A549 treated with DMSO at 1 μM for 4 hours (cell line): Measurements from ENCODE around the gene BMP4. TPM values are rescaled to one million over a fixed set of nuclear protein-coding genes. Genes with fewer than 3 reads are reported as not detected.

Experiments
- total RNA-seq: library from RNA; stranded (reverse); fragments of 200-300 nt; extraction: Qiagen RNA extraction; gene quantifications from 5 replicates; pipeline ENCODE4 v1.2.3, GENCODE V29; 2022; ENCODE audit warnings: low read depth

The BMP4 gene
- total RNA-seq = 2.3 to 3.0 TPM (median 2.7 TPM) in 5 replicates

DNA sequence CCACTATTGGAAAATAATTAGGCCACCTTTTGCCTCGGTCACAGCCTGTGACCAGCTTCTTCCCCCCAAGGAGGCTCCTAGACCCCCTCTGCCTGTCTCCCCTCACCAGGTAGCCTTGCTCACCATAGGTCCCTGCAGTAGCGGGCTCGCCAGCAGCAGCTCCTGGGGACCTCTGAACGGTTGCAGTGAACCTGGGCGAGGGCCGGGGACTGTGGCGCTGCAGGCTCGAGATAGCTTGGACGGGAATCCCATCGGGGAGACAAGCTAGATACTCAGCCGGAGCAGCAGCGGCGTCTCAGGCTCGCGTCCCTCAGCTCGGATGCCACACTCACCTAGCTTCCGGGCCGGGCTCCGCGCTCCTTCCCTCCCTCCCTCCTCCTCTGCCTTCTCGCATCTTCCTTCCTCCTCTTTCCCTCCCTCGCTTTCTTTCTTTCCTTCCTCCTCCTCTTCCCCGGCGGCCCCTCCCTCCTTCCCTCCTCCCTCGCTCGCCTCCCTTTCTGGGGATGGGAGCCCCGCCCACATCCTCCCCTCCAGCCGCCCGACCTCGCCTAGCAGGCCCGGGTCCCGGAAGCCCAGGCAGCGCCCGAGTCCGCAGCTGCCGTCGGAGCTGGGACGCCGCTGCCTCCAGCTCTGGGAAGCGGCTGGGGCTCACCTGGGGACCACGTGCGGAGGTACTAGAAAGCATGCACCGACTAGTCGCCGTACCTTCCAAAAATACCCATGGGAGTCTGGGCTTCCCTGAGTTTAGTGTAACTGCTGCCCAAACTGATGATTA lies at the start of gene BMP4:
TSS of gene BMP4 (minus strand) at position 399 of the 775 bp plus-strand sequence. CDS start 4,603 bp downstream, outside the sequence.

